Measurements from ENCODE around the gene BPIFB3. TPM values are rescaled to one million over a fixed set of nuclear protein-coding genes. Genes with fewer than 3 reads are reported as not detected.

Gene BPIFB3
- total RNA-seq, 1 experiment from 2014 or later = not detected

DNA sequence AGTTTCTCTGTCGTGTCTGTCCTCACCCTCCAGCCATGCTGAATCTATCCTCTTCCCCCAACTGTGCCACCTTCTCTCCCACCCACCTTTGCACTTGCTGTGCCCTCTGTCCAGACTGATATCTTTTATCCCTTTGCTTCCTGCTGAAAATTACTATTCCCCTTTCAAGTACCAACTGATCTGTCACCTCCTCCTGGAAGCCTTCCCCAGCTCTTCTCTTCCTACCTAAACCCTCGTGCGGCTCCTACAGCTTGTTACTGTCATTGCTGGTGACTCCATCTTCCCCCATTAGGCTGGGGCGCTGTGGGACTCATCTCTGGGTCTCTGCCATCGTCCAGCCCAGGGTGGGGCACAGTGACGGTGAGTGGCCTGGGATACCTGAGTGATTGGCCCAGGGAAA is 21.1 kb upstream of the BPIFB3 start:
- H3K4me3 ChIP-seq (ENCODE audit: low read depth, low read length) = no peak overlapping the region
- ChIA-PET POLR2A (no interaction called here), CTCF (no interaction called here)
- no peaks in the 10 kb centered on the region for H3K36me3 Mint-ChIP-seq (ENCODE audit: insufficient read depth, unreplicated experiment)
- DNase-seq = no peak
- no peaks in the 10 kb centered on the region for H3K4me1 Mint-ChIP-seq (ENCODE audit: low read depth, unreplicated experiment)
- no TSS peak for BruUV-seq (replicated peaks)
- no peak overlapping the region for H3K4me3 Mint-ChIP-seq (ENCODE audit: unreplicated experiment)
- TF ChIP-seq, protein P1, sequence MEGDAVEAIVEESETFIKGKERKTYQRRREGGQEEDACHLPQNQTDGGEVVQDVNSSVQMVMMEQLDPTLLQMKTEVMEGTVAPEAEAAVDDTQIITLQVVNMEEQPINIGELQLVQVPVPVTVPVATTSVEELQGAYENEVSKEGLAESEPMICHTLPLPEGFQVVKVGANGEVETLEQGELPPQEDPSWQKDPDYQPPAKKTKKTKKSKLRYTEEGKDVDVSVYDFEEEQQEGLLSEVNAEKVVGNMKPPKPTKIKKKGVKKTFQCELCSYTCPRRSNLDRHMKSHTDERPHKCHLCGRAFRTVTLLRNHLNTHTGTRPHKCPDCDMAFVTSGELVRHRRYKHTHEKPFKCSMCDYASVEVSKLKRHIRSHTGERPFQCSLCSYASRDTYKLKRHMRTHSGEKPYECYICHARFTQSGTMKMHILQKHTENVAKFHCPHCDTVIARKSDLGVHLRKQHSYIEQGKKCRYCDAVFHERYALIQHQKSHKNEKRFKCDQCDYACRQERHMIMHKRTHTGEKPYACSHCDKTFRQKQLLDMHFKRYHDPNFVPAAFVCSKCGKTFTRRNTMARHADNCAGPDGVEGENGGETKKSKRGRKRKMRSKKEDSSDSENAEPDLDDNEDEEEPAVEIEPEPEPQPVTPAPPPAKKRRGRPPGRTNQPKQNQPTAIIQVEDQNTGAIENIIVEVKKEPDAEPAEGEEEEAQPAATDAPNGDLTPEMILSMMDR (IDR thresholded peaks at IDR 0.05; ENCODE audit: insufficient read depth in 1 of 2, low read depth in 1 of 2, low read length in 1 of 2, severe bottlenecking in 1 of 2, unreplicated experiment in 1 of 2) = no peak
- H3K27me3 ChIP-seq (replicated peaks; ENCODE audit: control insufficient read depth, insufficient read depth, low read length) = no peaks in the 10 kb centered on the region
- no peaks in the 10 kb centered on the region for H3K36me3 ChIP-seq (ENCODE audit: control insufficient read depth, insufficient read depth, low read length)
- H3K4me1 ChIP-seq = no peaks in the 10 kb centered on the region
- H3K9me3 Mint-ChIP-seq (ENCODE audit: unreplicated experiment) = peaks cover 13% of the 10 kb centered on the region
- intact Hi-C loops (cut with micrococcal nuclease; ENCODE audit: unreplicated experiment) = no loop called here
- H3K27ac Mint-ChIP-seq (ENCODE audit: unreplicated experiment) = no peak overlapping the region
- H3K9me3 ChIP-seq = peaks cover 10% of the 10 kb centered on the region; the same call in 1 of the 2 replicates
- H3K27me3 Mint-ChIP-seq (ENCODE audit: insufficient read depth, unreplicated experiment) = peaks cover 11% of the 10 kb centered on the region

DNA sequence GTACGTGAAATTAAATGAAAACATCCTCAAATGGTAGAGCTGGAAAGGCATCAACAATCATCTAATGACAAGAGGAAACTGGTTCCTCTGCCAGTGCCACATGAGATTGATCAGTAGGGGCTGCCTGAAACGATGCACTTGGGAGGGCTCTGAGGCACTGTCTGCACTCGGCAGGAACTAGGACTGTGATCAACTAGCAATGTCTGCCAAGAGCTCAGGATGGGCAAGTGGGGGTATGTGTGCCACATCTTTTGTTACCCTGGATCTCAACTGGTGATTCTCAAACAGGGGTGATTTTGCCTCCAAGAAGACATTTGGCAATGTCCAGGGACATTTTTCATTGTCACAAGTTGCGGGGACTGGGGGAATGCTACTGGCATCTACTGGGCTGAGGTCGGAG is 20.3 kb upstream of the BPIFB3 start:
- TF ChIP-seq, protein P1 (IDR thresholded peaks at IDR 0.05; ENCODE audit: insufficient read depth in 1 of 2, low read depth in 1 of 2, low read length in 1 of 2, severe bottlenecking in 1 of 2, unreplicated experiment in 1 of 2) = no peak
- H3K27ac Mint-ChIP-seq (ENCODE audit: unreplicated experiment) = no peak overlapping the region
- Histone ChIP-seq H3K4me3 (ENCODE audit: low read depth, low read length) (no peak overlapping the region), H3K4me1 (no peaks in the 10 kb centered on the region), H3K27me3 (replicated peaks; ENCODE audit: control insufficient read depth, insufficient read depth, low read length) (no peaks in the 10 kb centered on the region), H3K9me3 (peaks cover 10% of the 10 kb centered on the region; the same call in 1 of the 2 replicates), H3K36me3 (ENCODE audit: control insufficient read depth, insufficient read depth, low read length) (no peaks in the 10 kb centered on the region)
- DNase-seq = no peak
- peaks cover 13% of the 10 kb centered on the region for H3K9me3 Mint-ChIP-seq (ENCODE audit: unreplicated experiment)
- CTCF ChIA-PET = no interaction called here
- POLR2A ChIA-PET = no interaction called here
- intact Hi-C loops (cut with micrococcal nuclease; ENCODE audit: unreplicated experiment) = no loop called here
- peaks cover 20% of the 10 kb centered on the region for H3K27me3 Mint-ChIP-seq (ENCODE audit: insufficient read depth, unreplicated experiment)
- no peaks in the 10 kb centered on the region for H3K36me3 Mint-ChIP-seq (ENCODE audit: insufficient read depth, unreplicated experiment)
- BruUV-seq (replicated peaks) = no TSS peak
- H3K4me1 Mint-ChIP-seq (ENCODE audit: low read depth, unreplicated experiment) = no peaks in the 10 kb centered on the region
- no peak overlapping the region for H3K4me3 Mint-ChIP-seq (ENCODE audit: unreplicated experiment)

DNA sequence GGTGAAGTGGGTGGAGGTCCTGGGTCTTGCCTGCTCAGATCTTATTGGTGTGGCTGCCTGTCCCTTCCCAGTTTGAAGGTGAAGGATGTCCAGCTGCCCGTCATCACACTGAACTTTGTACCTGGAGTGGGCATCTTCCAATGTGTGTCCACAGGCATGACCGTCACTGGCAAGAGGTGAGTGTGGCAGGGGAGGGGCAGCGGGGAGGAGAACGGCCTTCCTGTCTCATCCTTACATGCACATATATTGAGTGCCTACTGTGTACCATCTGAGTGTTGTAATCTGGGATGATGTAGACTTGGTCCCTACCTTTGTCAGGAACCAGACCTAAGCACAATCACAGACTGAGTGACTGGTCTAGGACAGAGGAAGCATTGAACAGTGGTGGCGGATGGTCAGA is 19.6 kb upstream of the BPIFB3 start:
- DNase-seq = no peak
- Mint-ChIP-seq H3K27me3 (ENCODE audit: insufficient read depth, unreplicated experiment) (peaks cover 22% of the 10 kb centered on the region), H3K9me3 (ENCODE audit: unreplicated experiment) (peaks cover 13% of the 10 kb centered on the region), H3K4me1 (ENCODE audit: low read depth, unreplicated experiment) (no peaks in the 10 kb centered on the region), H3K36me3 (ENCODE audit: insufficient read depth, unreplicated experiment) (no peaks in the 10 kb centered on the region), H3K4me3 (ENCODE audit: unreplicated experiment) (no peak overlapping the region), H3K27ac (ENCODE audit: unreplicated experiment) (no peak overlapping the region)
- no TSS peak for BruUV-seq (replicated peaks)
- TF ChIP-seq, protein P1 (IDR thresholded peaks at IDR 0.05; ENCODE audit: insufficient read depth in 1 of 2, low read depth in 1 of 2, low read length in 1 of 2, severe bottlenecking in 1 of 2, unreplicated experiment in 1 of 2) = no peak
- Histone ChIP-seq H3K27me3 (replicated peaks; ENCODE audit: control insufficient read depth, insufficient read depth, low read length) (no peaks in the 10 kb centered on the region), H3K9me3 (peaks cover 10% of the 10 kb centered on the region; the same call in 1 of the 2 replicates), H3K4me3 (ENCODE audit: low read depth, low read length) (no peak overlapping the region), H3K36me3 (ENCODE audit: control insufficient read depth, insufficient read depth, low read length) (no peaks in the 10 kb centered on the region), H3K4me1 (no peaks in the 10 kb centered on the region)
- intact Hi-C loops (cut with micrococcal nuclease; ENCODE audit: unreplicated experiment) = no loop called here
- POLR2A ChIA-PET = no interaction called here
- CTCF ChIA-PET = no interaction called here

Data from Caco-2 (cell line).